Osteocyte (in vitro differentiated cells): ENCODE data around the gene S100B. TPM values are rescaled to one million over a fixed set of nuclear protein-coding genes. Genes with fewer than 3 reads are reported as not detected.

Experiments
- DNase-seq: peaks from one replicate; pipeline ENCODE4 v3.0.0; 2021; ENCODE audit warnings: mixed read lengths; ENCODE audit not compliant: unreplicated experiment; ENCODE audit errors: extremely low spot score
- H3K27ac Mint-ChIP-seq: one replicate; pipeline ENCODE4 v1.8.0; 2021; ENCODE audit warnings: mild to moderate bottlenecking, mixed read lengths; ENCODE audit not compliant: unreplicated experiment
- H3K27me3 Mint-ChIP-seq: one replicate; pipeline ENCODE4 v1.8.0; 2021; ENCODE audit warnings: mixed read lengths; ENCODE audit not compliant: unreplicated experiment
- H3K36me3 Mint-ChIP-seq: one replicate; pipeline ENCODE4 v1.8.0; 2021; ENCODE audit warnings: mixed read lengths; ENCODE audit not compliant: unreplicated experiment
- H3K4me1 Mint-ChIP-seq: one replicate; pipeline ENCODE4 v1.8.0; 2021; ENCODE audit warnings: mixed read lengths; ENCODE audit not compliant: unreplicated experiment
- H3K4me3 Mint-ChIP-seq: one replicate; pipeline ENCODE4 v1.8.0; 2021; ENCODE audit warnings: mild to moderate bottlenecking, moderate library complexity, mixed read lengths; ENCODE audit not compliant: unreplicated experiment
- H3K9me3 Mint-ChIP-seq: one replicate; pipeline ENCODE4 v1.8.0; 2021; ENCODE audit warnings: mixed read lengths; ENCODE audit not compliant: unreplicated experiment
- CTCF ChIP-seq: fragments of 200-600 bp; sonication (generic); IDR thresholded peaks from 2 replicates; pipeline ENCODE4 v1.5.0; 2021; ENCODE audit warnings: antibody characterized with exemption, mild to moderate bottlenecking, moderate library complexity
- total RNA-seq: library from RNA; stranded (reverse); gene quantifications from 2 replicates; pipeline ENCODE4 v1.2.1, GENCODE V29; 2021

The S100B gene
- total RNA-seq, 1 donor from 2014 or later, result not detected

- Mint-ChIP-seq H3K27ac (no peak overlapping the region), H3K9me3 (peaks cover 13% of the 10 kb centered on the region), H3K4me3 (no peak overlapping the region), H3K36me3 (peaks cover 67% of the 10 kb centered on the region), H3K27me3 (no peaks in the 10 kb centered on the region), H3K4me1 (no peaks in the 10 kb centered on the region)
- no peak for DNase-seq
- TF ChIP-seq CTCF, result no peak
These were observed 35.8 kb downstream of the S100B start for GRCh38 chr21:46569081-46569480.

- H3K27ac Mint-ChIP-seq, result no peak overlapping the region
- no peaks in the 10 kb centered on the region for H3K27me3 Mint-ChIP-seq
- no peak for DNase-seq
- H3K36me3 Mint-ChIP-seq, result peaks cover 66% of the 10 kb centered on the region
- peaks cover 9% of the 10 kb centered on the region for H3K9me3 Mint-ChIP-seq
- no peak overlapping the region for H3K4me3 Mint-ChIP-seq
- no peak for TF ChIP-seq CTCF
- H3K4me1 Mint-ChIP-seq, result no peaks in the 10 kb centered on the region
These were observed 36.3 kb downstream of the S100B start for GRCh38 chr21:46568562-46568961.

- no peak for TF ChIP-seq CTCF
- Mint-ChIP-seq H3K27ac (no peak overlapping the region), H3K27me3 (no peaks in the 10 kb centered on the region), H3K9me3 (peaks cover 4% of the 10 kb centered on the region), H3K4me1 (no peaks in the 10 kb centered on the region), H3K36me3 (peaks cover 63% of the 10 kb centered on the region), H3K4me3 (no peak overlapping the region)
- DNase-seq, result no peak
These were observed 37.5 kb downstream of the S100B start for GRCh38 chr21:46567348-46567747.

- H3K4me1 Mint-ChIP-seq, result no peaks in the 10 kb centered on the region
These were observed 40.5 kb downstream of the S100B start for GRCh38 chr21:46564391-46564790.

GRCh38 chr21:46562964-46563607 is 41.8 kb downstream of the S100B start:
- Mint-ChIP-seq H3K9me3 (no peaks in the 10 kb centered on the region), H3K4me3 (no peak overlapping the region), H3K27me3 (no peaks in the 10 kb centered on the region), H3K27ac (no peak overlapping the region), H3K4me1 (no peaks in the 10 kb centered on the region), H3K36me3 (peaks cover 58% of the 10 kb centered on the region)
- TF ChIP-seq CTCF, result no peak
- no peak for DNase-seq

More at GRCh38 chr21:46564391-46564790, 40.5 kb downstream of the S100B start:
- TF ChIP-seq CTCF, result no peak
- no peak for DNase-seq
- no peaks in the 10 kb centered on the region for H3K9me3 Mint-ChIP-seq
- H3K27me3 Mint-ChIP-seq, result no peaks in the 10 kb centered on the region
- no peak overlapping the region for H3K4me3 Mint-ChIP-seq
- H3K36me3 Mint-ChIP-seq, result peaks cover 60% of the 10 kb centered on the region
- no peak overlapping the region for H3K27ac Mint-ChIP-seq
